Common myeloid progenitor, CD34-positive (primary cell): ENCODE data around the gene BCAP29.

Experiments
- CTCF ChIA-PET: fragments of 350-600 bp; sonication (Branson Sonifier 250); formaldehyde crosslinking; loops from one replicate; lab custom pipeline; 2021; ENCODE audit warnings: antibody characterized with exemption; lab: Charles Lee
- POLR2A ChIA-PET: fragments of 350-600 bp; sonication (Branson Sonifier 250); formaldehyde crosslinking; loops from one replicate; lab custom pipeline; 2021; ENCODE audit warnings: antibody characterized with exemption; lab: Charles Lee
- DNase-seq, 3 donors: peaks; one replicate each; pipeline versions ENCODE4 v3.0.0 to v3.0.0-alpha.2; 2013
- H3K27ac ChIP-seq, 2 experiments: 1 replicate in 1 of 2; 2 replicates in 1 of 2; pipeline ENCODE4 v1.7.0; 2013; ENCODE audit warnings: inconsistent platforms in 2 of 2, low read length in 2 of 2, mild to moderate bottlenecking in 2 of 2, low read depth in 1 of 2, moderate library complexity in 1 of 2; ENCODE audit not compliant: severe bottlenecking in 2 of 2, insufficient read depth in 1 of 2, poor library complexity in 1 of 2
- H3K27me3 ChIP-seq, 5 experiments: replicated peaks in 2 of 5; 1 replicate in 3 of 5; 2 replicates in 2 of 5; pipeline versions ENCODE4 v1.6.1 to v1.7.0; 2013; ENCODE audit warnings: low read length in 4 of 5, mild to moderate bottlenecking in 2 of 5, moderate library complexity in 2 of 5, inconsistent platforms in 1 of 5; ENCODE audit not compliant: insufficient read depth in 5 of 5, control insufficient read depth in 4 of 5
- H3K36me3 ChIP-seq, 4 experiments: 1 replicate in 2 of 4; 2 replicates in 2 of 4; pipeline versions ENCODE4 v1.6.1 to v1.7.0; 2013; ENCODE audit warnings: low read length in 3 of 4, control low read depth in 1 of 4, mild to moderate bottlenecking in 1 of 4; ENCODE audit not compliant: control insufficient read depth in 4 of 4, insufficient read depth in 4 of 4
- H3K4me1 ChIP-seq, 4 experiments: 1 replicate in 3 of 4; 2 replicates in 1 of 4; pipeline versions ENCODE4 v1.6.1 to v1.7.1; 2013; ENCODE audit warnings: low read length in 3 of 4, mild to moderate bottlenecking in 3 of 4, control low read depth in 1 of 4, inconsistent platforms in 1 of 4, moderate library complexity in 1 of 4; ENCODE audit not compliant: control insufficient read depth in 4 of 4, insufficient read depth in 4 of 4; ENCODE audit errors: control extremely low read depth in 1 of 4
- H3K4me3 ChIP-seq, 7 experiments: 1 replicate in 4 of 7; 2 replicates in 3 of 7; pipeline versions ENCODE4 v1.5.1 to v1.7.0; 2013; ENCODE audit warnings: mild to moderate bottlenecking in 7 of 7, low read length in 6 of 7, moderate library complexity in 6 of 7, inconsistent platforms in 2 of 7, low read depth in 2 of 7, control low read depth in 1 of 7; ENCODE audit not compliant: insufficient read depth in 4 of 7, control insufficient read depth in 1 of 7; ENCODE audit errors: extremely low read depth in 1 of 7
- H3K9me3 ChIP-seq, 5 experiments: 1 replicate in 4 of 5; 2 replicates in 1 of 5; pipeline versions ENCODE4 v1.6.1 to v1.7.1; 2013; ENCODE audit warnings: low read length in 4 of 5, mild to moderate bottlenecking in 2 of 5, inconsistent platforms in 1 of 5, low read depth in 1 of 5, moderate library complexity in 1 of 5; ENCODE audit not compliant: control insufficient read depth in 4 of 5, insufficient read depth in 2 of 5; ENCODE audit errors: control extremely low read depth in 1 of 5
- WGBS: methylation state at CpG from one replicate; pipeline ENCODE4 v1.1.5; 2013; ENCODE audit not compliant: insufficient coverage; 5-methylcytosine and 5-hydroxymethylcytosine counted together

Gene BCAP29

DNA sequence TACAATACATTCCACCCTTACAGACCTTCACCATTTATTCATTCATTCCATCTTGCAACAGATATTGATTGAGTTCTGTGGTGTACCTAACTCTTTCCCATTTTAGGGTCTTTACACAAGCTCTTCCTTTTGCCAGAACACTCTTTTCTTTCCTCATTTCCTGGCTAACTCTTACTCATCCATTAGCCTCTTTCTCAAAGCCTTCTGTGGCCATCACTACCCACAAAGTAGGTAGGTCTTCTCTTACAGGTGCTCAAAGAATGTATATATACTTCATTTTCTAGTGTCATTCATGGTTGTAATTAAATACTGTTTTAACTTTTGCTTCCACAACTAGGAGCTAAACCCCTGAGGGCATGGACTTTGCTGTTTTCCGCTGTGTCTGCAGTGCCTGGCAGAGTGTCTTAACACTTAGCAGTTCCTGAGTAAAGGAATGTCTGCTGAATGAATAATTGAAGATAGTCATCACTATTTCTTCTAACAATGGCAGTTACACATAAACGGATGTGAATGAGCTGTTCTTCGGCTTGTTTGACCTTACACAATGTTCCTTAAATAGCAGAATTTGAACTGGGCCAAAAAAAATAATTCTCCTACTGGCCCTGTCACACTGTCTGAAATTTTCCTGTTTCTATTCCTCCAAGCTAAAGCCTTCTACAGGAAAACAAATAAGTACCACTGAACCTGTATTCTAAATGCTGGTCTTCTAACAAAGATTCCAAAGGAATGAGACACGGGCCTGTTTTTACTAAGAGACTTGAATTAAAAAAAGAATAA is 15.1 kb downstream of the BCAP29 start:
- 96% methylated on average over 2 of the region's 4 CpGs for WGBS
- DNase-seq = no peak
- Histone ChIP-seq H3K4me3 (no peak overlapping the region), H3K36me3 (peaks cover 4 to 22% (median 15%) of the 10 kb centered on the region in 4 experiments), H3K9me3 (no peaks in the 10 kb centered on the region), H3K27me3 (no peaks in the 10 kb centered on the region), H3K4me1 (no peaks in the 10 kb centered on the region), H3K27ac (no peak overlapping the region)
- CTCF ChIA-PET = interaction anchor here (0.6 to 1.1 kb wide), 2 partner anchors 16 to 25 kb away, joined by 3 read pairs; no protein-coding TSS in a partner anchor
- POLR2A ChIA-PET = no interaction called here

DNA sequence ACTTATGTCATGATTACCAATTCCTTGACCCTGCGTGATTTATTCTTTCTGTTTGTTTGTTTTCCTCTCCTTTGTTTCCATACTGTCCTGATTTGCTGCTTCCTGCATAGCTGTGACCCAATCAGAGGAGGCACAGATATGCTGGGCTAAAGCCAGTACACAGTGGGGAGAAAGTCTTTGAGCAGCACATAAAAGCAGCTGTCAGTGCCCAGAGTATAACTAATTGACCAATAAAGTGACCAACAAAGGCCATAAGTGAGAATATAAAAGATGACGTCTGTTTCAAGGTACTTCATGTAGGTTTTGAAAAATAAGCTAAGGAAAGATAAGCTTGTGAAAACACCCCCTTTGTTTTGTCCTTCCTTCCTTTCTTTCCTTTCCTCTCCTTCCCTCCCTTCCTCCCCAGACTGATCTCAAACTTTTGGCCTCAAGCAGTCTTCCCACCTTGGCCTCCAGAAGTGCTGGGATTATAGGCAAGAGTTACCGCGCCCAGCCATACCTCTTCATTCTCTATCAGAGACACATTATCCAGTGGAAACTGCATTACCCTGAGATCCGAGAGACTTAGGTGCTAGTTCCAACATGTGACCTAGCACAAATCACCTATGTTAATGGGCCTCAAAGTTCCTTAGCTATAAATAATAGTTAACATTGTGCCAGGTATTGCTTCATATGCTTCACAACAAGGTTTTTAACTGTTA is 17.0 kb downstream of the BCAP29 start:
- Histone ChIP-seq H3K36me3 (peaks cover 5 to 31% (median 19%) of the 10 kb centered on the region in 4 experiments), H3K27me3 (no peaks in the 10 kb centered on the region), H3K4me3 (no peak overlapping the region), H3K4me1 (no peaks in the 10 kb centered on the region), H3K9me3 (no peaks in the 10 kb centered on the region), H3K27ac (no peak overlapping the region)
- POLR2A ChIA-PET = no interaction called here
- WGBS = 95% methylated on average over 4 of the region's 5 CpGs
- no peak for DNase-seq
- CTCF ChIA-PET = interaction anchor here (1.0 to 1.8 kb wide), 4 partner anchors 10 to 38 kb away, joined by 3 to 4 read pairs (median 4); no protein-coding TSS in a partner anchor

DNA sequence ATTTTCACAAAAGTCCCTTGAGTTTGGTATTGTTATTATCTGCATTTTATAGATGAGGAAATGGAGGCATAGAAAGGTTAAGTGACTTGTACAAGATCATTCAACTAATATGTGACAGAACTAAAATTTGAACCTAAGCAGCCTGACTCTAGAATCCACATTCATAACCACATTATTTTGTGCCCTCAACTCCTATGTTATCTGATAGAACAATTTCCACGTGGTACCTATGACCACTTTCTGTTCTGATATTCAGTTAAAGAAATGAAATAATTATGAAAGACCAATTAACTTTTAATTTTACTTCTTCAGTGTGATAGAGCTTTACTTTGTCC is 17.5 kb downstream of the BCAP29 start:
- ChIA-PET CTCF (interaction anchor here (1.0 to 1.8 kb wide), 4 partner anchors 9 to 37 kb away, joined by 3 to 4 read pairs (median 4); no protein-coding TSS in a partner anchor), POLR2A (no interaction called here)
- H3K36me3 ChIP-seq = peaks cover 6 to 31% (median 19%) of the 10 kb centered on the region in 4 experiments
- no CpG with 5 or more reads among the region's 1 CpG for WGBS
- no peak overlapping the region for H3K27ac ChIP-seq
- H3K4me3 ChIP-seq = no peak overlapping the region
- H3K4me1 ChIP-seq = no peaks in the 10 kb centered on the region
- H3K27me3 ChIP-seq = no peaks in the 10 kb centered on the region
- DNase-seq = no peak
- no peaks in the 10 kb centered on the region for H3K9me3 ChIP-seq

DNA sequence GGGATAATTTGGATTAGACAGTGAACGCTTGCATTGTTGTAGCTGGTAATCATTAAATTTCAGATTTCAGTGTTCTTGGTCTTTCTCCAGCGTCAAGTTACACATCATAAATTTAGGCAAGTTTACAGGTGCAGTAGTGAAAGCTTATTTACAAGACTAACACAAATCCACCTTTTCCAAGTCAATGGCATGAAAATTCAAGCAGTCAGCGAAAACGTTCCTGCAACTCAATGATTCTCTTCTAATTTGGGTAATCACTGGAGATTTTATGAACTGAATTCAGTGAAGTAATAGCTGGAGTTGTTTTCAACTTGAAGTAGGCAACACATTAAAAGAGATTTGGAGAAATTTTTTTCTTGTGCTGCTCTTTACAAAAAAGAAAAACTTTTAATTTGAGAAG is 17.9 kb downstream of the BCAP29 start:
- Histone ChIP-seq H3K27me3 (no peaks in the 10 kb centered on the region), H3K9me3 (no peaks in the 10 kb centered on the region), H3K36me3 (peaks cover 8 to 31% (median 19%) of the 10 kb centered on the region in 4 experiments), H3K4me3 (no peak overlapping the region), H3K27ac (no peak overlapping the region), H3K4me1 (no peaks in the 10 kb centered on the region)
- 100% methylated on average over 4 of the region's 4 CpGs for WGBS
- CTCF ChIA-PET = interaction anchor here (1.0 to 1.8 kb wide), 4 partner anchors 9 to 37 kb away, joined by 3 to 4 read pairs (median 4); no protein-coding TSS in a partner anchor
- DNase-seq = no peak
- POLR2A ChIA-PET = no interaction called here

DNA sequence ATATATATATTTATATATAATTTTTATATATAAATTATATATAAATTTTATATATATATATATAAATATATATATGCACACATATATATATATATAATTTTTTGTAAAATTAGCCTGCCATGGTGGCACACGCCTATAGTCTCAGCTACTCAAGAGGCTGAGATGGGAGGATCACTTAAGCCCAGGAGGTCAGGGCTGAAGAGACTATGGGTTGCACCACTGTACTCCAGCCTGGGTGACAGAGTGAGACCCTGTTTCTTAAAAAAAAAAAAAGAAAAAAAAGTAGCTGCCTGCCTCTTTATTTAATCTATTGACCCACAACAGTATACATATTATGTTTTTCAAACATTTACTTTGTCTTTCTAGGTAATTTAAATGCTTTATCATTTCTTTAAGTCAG is 19.2 kb downstream of the BCAP29 start:
- Histone ChIP-seq H3K27me3 (no peaks in the 10 kb centered on the region), H3K4me3 (no peak overlapping the region), H3K27ac (no peak overlapping the region), H3K36me3 (peaks cover 8 to 31% (median 19%) of the 10 kb centered on the region in 4 experiments), H3K4me1 (no peaks in the 10 kb centered on the region), H3K9me3 (no peaks in the 10 kb centered on the region)
- WGBS = no CpG with 5 or more reads among the region's 1 CpG
- ChIA-PET POLR2A (no interaction called here), CTCF (interaction anchor here (1.7 kb wide), 1 partner anchor 13 kb away, joined by 4 read pairs; no protein-coding TSS in a partner anchor)
- DNase-seq = no peak

DNA sequence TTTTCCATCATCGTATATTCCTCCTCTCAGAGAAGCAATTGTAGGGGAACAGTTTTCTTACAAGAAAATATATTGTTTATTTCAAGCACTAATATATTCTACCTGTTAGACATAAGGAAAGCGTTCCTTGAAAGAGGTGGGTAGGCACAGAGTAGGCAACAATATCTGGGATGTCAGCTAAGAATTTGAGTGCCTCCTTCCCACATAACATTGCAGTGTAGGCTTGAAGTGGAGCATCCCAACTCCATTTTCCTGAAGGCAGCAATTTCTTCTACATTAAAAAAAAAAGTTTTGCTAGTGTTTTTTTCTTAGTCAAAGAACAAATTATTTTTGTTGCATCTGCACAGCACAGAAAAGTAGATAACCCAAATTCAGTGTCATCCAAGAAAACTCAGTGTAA is 20.8 kb downstream of the BCAP29 start:
- WGBS = no CpG with 5 or more reads among the region's 2 CpGs
- no peak for DNase-seq
- POLR2A ChIA-PET = no interaction called here
- Histone ChIP-seq H3K27ac (no peak overlapping the region), H3K27me3 (no peaks in the 10 kb centered on the region), H3K4me1 (no peaks in the 10 kb centered on the region), H3K4me3 (no peak overlapping the region), H3K9me3 (no peaks in the 10 kb centered on the region), H3K36me3 (peaks cover 8 to 19% (median 13%) of the 10 kb centered on the region in 4 experiments)
- CTCF ChIA-PET = no interaction called here
